Activated CD4-positive, alpha-beta T cell treated with anti-CD3 and anti-CD28 coated beads for 4 hours (primary cell): Measurements from ENCODE around the gene UCK2.

Source experiments
- DNase-seq, 2 donors: peaks; one replicate each; pipeline ENCODE4 v3.0.0-alpha.2; 2020

UCK2 gene

GRCh38 chr1:165884009-165884689 lies 56.7 kb downstream of the UCK2 start:
- DNase-seq, result no peak

DNA sequence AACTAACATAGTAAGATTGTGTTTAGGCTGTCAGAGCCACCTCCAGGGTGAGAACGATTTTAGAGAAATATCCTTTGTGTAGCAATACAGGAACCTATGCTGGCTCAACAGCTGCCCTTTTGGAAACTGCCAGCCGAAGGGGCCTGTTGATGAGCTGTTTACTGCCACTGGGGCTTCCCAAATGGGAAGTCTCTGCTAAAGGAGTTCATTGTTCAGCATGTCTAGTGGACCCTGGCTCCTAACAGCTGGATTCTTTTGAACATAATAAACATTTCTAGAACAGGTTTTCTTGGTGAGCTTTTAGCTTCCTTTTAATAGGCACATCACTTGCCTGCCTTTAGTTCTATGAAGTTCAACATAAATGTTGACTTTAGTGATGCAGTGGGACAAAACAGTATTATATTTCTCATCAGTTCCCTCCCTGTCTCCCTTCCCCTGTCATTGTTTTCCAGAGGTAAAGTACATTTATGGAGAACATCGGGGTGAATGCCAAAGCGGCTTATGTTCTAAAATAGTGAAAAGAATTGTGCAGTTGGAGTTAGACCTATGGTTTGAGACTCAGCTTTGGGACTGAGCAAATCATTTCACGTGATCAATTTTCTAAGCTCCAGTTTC lies 57.4 kb downstream of the UCK2 start:
- no peak for DNase-seq

- DNase-seq, result no peak
Measured at GRCh38 chr1:165885305-165885694, 57.9 kb downstream of the UCK2 start.

GRCh38 chr1:165886193-165886592 lies 58.8 kb downstream of the UCK2 start:
- no peak for DNase-seq

DNA sequence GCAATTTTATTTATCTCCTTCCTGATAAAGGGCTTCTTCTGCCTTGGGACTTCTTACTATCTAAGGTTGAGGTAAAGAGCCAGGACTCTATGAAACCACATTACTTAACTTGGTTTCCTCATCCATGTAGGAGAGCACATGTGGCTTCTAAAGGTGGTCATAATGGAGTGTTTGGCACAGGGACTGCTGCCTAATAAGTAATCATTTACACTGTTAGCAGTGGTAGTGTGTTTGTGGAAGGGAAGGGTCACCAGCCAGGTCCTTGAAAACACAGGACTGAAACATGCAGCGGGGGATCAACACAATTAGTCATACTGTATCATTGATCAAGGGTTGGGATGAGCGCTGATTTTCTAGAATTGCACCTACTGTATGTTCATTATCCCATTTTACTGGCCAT lies 59.6 kb downstream of the UCK2 start:
- DNase-seq, result no peak

DNA sequence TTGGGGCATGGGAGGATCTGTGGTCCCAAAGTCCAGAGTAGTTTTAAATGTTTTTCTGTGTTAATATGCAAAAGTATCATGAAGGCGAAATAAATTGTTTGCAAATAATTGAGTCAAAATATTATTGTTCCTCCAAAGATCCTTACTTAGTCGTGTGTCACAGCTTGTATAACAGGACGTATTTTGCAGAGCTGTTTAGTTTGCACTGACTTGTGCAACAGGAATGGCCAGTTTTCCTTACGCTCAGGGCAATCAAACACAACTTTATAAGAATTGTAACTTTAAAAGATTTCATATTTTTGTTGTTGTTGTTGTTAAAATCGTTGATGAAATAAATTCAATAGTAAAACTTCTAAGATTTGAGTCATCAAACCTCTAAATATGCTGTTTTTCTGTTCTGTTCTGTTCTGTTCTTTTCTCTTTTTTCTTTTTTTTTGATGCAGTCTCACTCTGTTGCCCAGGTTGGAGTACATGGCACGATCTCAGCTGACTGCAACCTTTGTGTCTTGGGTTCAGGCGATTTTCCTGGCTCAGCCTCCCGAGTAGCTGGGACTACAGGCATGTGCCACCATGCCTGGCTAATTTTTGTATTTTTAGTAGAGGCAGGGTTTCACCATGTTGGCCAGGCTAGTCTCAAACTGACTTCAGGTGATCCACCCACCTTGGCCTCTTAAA lies 60.6 kb downstream of the UCK2 start:
- DNase-seq, result no peak

- DNase-seq, result no peak
Measured at GRCh38 chr1:165888552-165888920, 61.1 kb downstream of the UCK2 start.

- no peak for DNase-seq
Measured at GRCh38 chr1:165890684-165891083, 63.3 kb downstream of the UCK2 start.

DNA sequence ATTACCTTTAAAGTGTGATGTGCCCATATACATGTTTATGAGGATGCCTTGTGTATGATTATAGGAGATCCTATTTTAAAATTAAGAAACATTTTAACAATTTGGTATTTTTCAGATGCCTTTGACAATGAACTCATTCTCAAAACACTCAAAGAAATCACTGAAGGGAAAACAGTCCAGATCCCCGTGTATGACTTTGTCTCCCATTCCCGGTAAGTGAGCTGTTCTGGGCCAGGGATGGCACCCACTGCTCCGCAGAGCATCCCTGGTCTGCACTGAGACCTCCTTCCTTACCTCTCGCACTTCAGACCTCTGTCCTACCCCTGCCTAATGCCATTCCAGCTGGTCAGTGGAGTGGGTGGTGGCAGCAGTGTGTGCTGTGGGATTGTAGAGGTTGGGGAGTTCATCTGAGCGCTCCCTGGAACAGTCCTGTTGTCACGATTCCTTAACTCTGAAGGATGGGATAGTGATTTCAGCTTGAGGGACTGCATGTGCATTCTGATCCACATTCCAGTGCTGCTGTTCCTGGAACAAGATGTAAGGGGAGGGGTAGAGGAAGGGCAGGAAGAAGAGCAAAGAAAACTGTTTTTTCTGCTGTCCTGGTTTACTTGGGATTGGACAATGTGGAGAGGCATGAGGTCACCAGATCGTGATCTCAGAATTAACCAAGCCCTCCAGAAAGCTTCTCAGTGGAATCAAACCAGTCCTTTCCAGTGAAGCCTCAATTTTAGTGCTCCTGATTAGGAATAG lies 63.9 kb downstream of the UCK2 start:
- DNase-seq, result no peak

- no peak for DNase-seq
Measured at GRCh38 chr1:165892935-165893334, 65.5 kb downstream of the UCK2 start.

- DNase-seq, result no peak
Measured at GRCh38 chr1:165893507-165893906, 66.1 kb downstream of the UCK2 start.

- DNase-seq, result no peak
Measured at GRCh38 chr1:165894591-165894990, 67.2 kb downstream of the UCK2 start.

DNA sequence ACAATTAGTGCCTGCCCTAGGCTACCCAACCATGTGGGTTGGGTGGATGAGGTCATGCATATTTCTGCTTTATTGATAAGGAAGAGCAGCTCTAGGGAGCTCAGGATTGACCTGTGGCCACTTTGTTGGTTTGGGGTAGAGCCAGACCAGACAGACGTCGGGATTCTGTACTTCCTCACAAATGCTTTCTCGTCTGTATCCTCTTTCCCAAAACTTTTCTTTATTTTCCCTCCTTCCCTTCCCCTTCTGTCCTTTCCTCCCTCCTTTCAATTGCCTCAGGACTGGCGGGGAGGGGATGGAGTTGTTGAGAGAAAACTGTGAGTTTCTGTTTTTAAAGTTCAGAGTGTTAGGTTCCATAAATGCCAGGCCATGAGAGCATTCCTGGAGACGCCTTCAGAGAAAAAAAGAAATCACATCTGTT lies 68.0 kb downstream of the UCK2 start:
- DNase-seq, result no peak

DNA sequence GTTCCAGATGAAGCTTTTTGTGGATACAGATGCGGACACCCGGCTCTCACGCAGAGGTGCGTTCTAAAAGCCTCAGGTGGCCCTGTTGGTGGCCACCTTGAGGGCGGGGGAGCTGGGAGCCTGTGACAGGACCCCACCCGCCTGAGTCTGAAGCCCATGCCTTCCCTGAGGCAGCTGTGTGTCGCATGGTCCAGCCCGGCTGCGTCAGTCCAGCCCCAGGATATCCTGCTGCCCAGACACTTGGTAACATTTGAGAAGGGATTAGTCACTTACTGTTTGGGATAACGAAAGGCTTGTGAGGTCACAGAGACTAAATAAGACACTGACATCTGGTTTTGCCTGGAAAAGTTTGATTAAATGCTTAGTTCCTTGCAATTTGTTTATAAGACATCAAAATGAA lies 68.9 kb downstream of the UCK2 start:
- DNase-seq, result no peak

GRCh38 chr1:165897326-165898303 lies 70.2 kb downstream of the UCK2 start:
- no peak for DNase-seq

- no peak for DNase-seq
Measured at GRCh38 chr1:165898837-165899236, 71.4 kb downstream of the UCK2 start.

GRCh38 chr1:165899461-165899941 lies 72.1 kb downstream of the UCK2 start:
- no peak for DNase-seq

- DNase-seq, result no peak
Measured at GRCh38 chr1:165900576-165901380, 73.4 kb downstream of the UCK2 start.

- no peak for DNase-seq
Measured at GRCh38 chr1:165902565-165902964, 75.2 kb downstream of the UCK2 start.

- no peak for DNase-seq
Measured at GRCh38 chr1:165903672-165904071, 76.3 kb downstream of the UCK2 start.

GRCh38 chr1:165904948-165905347 lies 77.5 kb downstream of the UCK2 start:
- DNase-seq, result no peak
